ENCODE results near the gene ESRRB. TPM values are rescaled to one million over a fixed set of nuclear protein-coding genes. Genes with fewer than 3 reads are reported as not detected.

Gene ESRRB
- total RNA-seq, 1 donor from 2014 or later = 0.11 TPM

DNA sequence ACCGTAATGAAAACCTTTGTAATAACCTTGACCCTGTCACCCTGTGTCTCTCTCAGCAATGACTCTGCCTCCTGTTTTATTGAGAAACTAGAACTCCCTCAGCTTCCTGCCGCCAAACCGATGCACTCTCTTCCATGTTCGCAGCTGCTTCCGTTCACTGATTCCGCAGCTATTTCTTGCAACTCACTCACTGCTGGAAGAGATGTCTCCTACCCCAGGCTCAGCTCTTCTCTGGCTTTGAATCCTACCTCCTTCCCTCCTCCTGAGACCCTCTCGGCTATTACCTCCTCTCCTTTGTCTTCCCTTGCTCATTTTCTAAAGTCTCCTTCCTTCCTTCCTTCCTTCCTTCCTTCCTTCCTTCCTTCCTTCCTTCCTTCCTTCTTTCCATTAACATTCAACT, 71.0 kb downstream of the ESRRB start:
- TF ChIP-seq, protein P1, sequence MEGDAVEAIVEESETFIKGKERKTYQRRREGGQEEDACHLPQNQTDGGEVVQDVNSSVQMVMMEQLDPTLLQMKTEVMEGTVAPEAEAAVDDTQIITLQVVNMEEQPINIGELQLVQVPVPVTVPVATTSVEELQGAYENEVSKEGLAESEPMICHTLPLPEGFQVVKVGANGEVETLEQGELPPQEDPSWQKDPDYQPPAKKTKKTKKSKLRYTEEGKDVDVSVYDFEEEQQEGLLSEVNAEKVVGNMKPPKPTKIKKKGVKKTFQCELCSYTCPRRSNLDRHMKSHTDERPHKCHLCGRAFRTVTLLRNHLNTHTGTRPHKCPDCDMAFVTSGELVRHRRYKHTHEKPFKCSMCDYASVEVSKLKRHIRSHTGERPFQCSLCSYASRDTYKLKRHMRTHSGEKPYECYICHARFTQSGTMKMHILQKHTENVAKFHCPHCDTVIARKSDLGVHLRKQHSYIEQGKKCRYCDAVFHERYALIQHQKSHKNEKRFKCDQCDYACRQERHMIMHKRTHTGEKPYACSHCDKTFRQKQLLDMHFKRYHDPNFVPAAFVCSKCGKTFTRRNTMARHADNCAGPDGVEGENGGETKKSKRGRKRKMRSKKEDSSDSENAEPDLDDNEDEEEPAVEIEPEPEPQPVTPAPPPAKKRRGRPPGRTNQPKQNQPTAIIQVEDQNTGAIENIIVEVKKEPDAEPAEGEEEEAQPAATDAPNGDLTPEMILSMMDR (IDR thresholded peaks at IDR 0.05) = no peak
- POLR2A ChIA-PET = no interaction called here
- DNase-seq (no peak), ATAC-seq (ENCODE audit: low read depth) (no peak)
- CTCF ChIA-PET = no interaction called here
- Mint-ChIP-seq H3K36me3 (ENCODE audit: low read depth) (no peaks in the 10 kb centered on the region), H3K27me3 (peaks cover 11% of the 10 kb centered on the region), H3K9me3 (no peaks in the 10 kb centered on the region), H3K4me1 (no peaks in the 10 kb centered on the region), H3K4me3 (no peak overlapping the region), H3K27ac (no peak overlapping the region)
- intact Hi-C loops (cut with micrococcal nuclease) = no loop called here

DNA sequence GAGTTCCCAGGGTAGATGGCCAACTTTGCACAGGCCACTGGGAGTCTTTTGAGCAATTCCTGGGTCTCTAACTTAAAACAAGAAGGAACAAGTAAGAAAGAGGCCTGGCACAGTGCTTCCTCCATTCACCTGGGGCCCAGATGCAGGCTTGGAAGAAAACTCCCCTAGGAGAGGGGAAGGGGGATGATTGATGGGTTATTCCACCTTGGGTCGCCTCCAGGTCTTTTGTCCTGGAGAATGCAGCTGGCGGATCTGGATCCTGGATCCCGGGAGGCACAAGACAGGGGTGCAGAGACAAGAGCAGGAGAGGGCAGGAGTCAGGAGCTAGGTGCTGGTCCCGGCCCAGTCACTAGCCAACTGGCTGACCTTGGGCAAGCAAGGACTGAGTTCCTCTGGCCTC, 74.5 kb downstream of the ESRRB start:
- no peaks in the 10 kb centered on the region for H3K36me3 Mint-ChIP-seq (ENCODE audit: low read depth)
- H3K27me3 Mint-ChIP-seq = peaks cover 18% of the 10 kb centered on the region
- no peaks in the 10 kb centered on the region for H3K4me1 Mint-ChIP-seq

DNA sequence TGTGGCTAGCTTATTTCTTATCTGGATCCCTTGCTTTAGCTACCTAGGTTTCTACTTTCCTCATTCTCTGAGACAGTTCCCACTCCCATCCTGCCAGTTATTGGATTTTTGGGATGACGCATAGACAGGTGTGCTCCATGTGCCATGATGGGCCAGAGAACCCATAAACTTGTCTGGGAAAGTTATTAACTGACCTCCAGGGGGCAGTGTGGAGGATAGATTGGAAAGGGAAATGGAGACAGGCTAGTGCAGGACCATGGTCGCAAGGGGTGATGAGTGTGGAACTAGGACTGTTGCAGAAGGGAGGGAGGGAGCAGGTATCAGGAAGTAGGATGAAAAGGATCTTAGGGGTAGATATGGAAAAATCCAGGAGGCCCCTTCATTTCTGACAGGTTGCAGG, 80.3 kb downstream of the ESRRB start:
- Mint-ChIP-seq H3K9me3 (no peaks in the 10 kb centered on the region), H3K36me3 (ENCODE audit: low read depth) (no peaks in the 10 kb centered on the region), H3K4me1 (no peaks in the 10 kb centered on the region), H3K27ac (no peak overlapping the region), H3K4me3 (no peak overlapping the region), H3K27me3 (peaks cover 9% of the 10 kb centered on the region)
- intact Hi-C loops (cut with micrococcal nuclease) = no loop called here
- ChIA-PET POLR2A (no interaction called here), CTCF (no interaction called here)
- TF ChIP-seq, protein P1 (IDR thresholded peaks at IDR 0.05) = no peak
- DNase-seq = no peak
- ATAC-seq (ENCODE audit: low read depth) = no peak

More for the DNA sequence above, 74.5 kb downstream of the ESRRB start:
- ChIA-PET CTCF (no interaction called here), POLR2A (no interaction called here)
- DNase-seq (no peak), ATAC-seq (ENCODE audit: low read depth) (no peak)
- H3K9me3 Mint-ChIP-seq = no peaks in the 10 kb centered on the region
- TF ChIP-seq, protein P1 (IDR thresholded peaks at IDR 0.05) = no peak
- intact Hi-C loops (cut with micrococcal nuclease) = no loop called here
- no peak overlapping the region for H3K4me3 Mint-ChIP-seq
- H3K27ac Mint-ChIP-seq = no peak overlapping the region

DNA sequence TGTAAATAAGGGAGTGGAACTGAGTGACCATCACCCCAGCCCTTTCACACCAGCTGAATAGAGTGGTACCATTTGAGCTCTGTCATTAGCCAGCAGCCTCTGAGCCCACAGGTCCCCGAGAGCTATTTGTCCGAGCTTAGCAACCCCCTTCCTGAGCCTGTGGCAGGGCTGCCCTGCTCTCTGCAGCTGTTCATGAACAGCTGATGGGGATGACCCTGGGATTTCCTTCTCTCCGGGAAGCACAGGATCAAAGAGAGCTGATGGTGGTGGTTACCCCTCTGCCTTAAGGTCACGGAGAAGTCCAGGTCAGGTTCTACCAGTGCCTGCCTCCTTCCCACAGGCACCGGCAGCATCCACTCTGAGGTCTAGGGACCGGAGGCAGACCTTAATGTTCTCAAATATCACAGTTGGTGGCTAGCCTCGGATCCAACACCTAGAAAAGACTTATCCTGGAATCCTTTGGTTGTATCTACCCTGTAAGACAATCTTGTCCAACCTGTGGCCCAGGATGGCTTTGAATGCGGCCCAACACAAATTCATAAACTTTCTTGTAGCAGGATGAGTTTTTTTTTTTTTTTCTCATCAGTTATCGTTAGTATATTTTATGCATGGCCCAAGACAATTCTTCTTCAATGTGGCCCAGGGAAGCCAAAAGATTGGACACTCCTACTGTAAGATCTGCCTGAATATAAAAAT, 81.1 kb downstream of the ESRRB start:
- ATAC-seq (ENCODE audit: low read depth) (no peak), DNase-seq (no peak)
- Mint-ChIP-seq H3K27ac (no peak overlapping the region), H3K27me3 (peaks cover 7% of the 10 kb centered on the region), H3K4me3 (no peak overlapping the region), H3K36me3 (ENCODE audit: low read depth) (no peaks in the 10 kb centered on the region), H3K9me3 (no peaks in the 10 kb centered on the region), H3K4me1 (no peaks in the 10 kb centered on the region)
- intact Hi-C loops (cut with micrococcal nuclease) = no loop called here
- ChIA-PET CTCF (no interaction called here), POLR2A (no interaction called here)
- TF ChIP-seq, protein P1 (IDR thresholded peaks at IDR 0.05) = no peak

DNA sequence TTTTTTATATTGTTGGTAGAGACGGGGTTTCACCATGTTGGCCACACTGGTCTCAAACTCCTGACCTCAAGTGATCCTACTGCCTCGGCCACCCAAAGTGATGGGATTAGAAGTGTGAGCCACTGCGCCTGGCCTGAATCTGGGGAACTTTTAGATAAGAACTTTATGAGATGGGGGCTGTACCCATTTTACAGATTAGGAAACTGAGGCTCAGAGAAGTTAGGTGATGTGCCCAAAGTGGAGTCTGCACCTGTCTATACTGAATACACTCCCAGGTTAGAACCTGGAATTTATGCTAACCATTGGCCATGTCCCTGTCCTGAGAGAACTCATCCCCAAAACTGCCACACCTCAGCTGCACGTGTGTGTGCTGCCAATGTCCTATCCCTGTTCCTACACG, 81.9 kb downstream of the ESRRB start:
- Mint-ChIP-seq H3K27ac (no peak overlapping the region), H3K36me3 (ENCODE audit: low read depth) (no peaks in the 10 kb centered on the region), H3K9me3 (no peaks in the 10 kb centered on the region), H3K4me3 (no peak overlapping the region), H3K4me1 (no peaks in the 10 kb centered on the region), H3K27me3 (peaks cover 5% of the 10 kb centered on the region)
- CTCF ChIA-PET = no interaction called here
- POLR2A ChIA-PET = no interaction called here
- ATAC-seq (ENCODE audit: low read depth) (no peak), DNase-seq (no peak)
- TF ChIP-seq, protein P1 (IDR thresholded peaks at IDR 0.05) = no peak
- intact Hi-C loops (cut with micrococcal nuclease) = no loop called here
